ENCODE results near the gene ZNRF1.

DNA sequence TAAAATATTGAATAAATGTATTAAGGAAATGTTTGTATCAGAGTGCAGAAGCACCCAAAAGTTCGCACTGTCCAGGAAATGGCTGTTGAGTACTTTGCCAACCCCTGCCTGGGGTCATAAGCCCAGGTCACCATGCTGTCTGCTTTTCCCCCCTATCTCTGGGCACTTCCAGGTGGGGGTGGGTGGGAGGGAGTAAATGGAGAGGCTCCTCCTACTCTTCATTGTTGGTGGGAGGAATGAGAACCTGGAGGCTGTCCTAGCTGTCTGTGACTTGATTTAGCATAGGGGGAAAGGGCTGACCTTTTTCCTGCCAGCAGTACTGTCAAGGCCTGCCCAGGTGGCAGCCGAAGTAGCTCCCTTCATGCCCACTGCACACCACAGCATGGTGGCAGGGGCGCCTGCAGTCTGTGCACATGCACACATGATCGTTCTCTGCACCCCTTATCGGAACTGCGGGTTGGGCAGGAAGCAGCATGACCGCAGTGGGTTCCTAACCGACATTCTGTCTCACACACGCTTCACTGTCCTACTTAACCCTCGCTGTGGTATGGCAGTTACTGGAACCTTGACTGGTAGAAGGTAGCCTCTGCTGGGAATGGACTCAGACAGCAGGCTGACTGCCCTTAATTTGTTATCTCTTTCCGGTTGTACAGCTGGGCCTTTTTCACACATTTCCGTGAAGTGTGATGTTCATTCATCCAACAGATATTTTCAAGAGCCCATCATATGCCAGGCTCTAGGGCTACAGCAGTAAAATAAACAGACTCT lies 76.3 kb downstream of the ZNRF1 start:
- TF ChIP-seq, protein P1, sequence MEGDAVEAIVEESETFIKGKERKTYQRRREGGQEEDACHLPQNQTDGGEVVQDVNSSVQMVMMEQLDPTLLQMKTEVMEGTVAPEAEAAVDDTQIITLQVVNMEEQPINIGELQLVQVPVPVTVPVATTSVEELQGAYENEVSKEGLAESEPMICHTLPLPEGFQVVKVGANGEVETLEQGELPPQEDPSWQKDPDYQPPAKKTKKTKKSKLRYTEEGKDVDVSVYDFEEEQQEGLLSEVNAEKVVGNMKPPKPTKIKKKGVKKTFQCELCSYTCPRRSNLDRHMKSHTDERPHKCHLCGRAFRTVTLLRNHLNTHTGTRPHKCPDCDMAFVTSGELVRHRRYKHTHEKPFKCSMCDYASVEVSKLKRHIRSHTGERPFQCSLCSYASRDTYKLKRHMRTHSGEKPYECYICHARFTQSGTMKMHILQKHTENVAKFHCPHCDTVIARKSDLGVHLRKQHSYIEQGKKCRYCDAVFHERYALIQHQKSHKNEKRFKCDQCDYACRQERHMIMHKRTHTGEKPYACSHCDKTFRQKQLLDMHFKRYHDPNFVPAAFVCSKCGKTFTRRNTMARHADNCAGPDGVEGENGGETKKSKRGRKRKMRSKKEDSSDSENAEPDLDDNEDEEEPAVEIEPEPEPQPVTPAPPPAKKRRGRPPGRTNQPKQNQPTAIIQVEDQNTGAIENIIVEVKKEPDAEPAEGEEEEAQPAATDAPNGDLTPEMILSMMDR (IDR thresholded peaks at IDR 0.05) = no peak
- no peak for TF ChIP-seq POLR2AphosphoS5 (IDR thresholded peaks at IDR 0.05)

All from suprapubic skin (tissue), 3 donors.